ENCODE data around the gene SIGLEC14.

DNA sequence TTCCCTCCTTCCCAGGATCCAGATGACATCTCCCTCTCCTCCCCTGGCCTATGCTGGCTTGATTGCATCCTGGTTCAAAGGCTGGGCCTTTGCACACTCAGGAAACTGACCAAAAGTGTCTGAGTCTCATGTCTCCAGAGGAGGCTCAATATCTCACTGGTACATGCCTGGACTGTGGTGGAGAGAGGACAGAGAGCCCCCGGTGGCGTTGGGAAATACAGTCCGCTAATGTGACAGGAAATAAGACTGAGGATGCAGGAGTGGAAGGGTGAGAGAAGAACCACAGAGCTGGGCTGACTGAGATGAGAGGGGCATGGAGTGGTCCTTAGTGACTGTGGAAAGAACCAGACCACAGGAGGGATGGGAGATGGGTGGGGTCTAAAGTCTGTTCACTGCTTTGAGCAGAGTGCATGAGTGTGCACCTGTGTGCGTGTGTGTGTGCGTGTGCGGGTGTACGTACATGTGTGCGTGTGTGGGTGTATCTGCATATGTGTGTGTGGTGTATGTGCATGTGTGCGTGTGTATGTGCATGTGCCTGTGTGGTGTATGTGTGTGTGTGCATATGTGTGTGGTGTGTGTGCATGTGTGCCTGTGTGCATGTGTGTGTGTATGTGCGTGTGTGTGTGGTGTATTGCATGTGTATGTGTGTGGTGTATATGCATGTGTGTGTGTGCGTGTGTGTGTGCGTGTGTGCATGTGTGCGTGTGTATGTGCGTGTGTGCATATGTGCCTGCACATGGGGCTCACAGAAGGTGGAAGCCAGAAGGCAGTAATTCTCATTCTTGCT, 18.3 kb downstream of the SIGLEC14 start:
- TF ChIP-seq, protein P1, sequence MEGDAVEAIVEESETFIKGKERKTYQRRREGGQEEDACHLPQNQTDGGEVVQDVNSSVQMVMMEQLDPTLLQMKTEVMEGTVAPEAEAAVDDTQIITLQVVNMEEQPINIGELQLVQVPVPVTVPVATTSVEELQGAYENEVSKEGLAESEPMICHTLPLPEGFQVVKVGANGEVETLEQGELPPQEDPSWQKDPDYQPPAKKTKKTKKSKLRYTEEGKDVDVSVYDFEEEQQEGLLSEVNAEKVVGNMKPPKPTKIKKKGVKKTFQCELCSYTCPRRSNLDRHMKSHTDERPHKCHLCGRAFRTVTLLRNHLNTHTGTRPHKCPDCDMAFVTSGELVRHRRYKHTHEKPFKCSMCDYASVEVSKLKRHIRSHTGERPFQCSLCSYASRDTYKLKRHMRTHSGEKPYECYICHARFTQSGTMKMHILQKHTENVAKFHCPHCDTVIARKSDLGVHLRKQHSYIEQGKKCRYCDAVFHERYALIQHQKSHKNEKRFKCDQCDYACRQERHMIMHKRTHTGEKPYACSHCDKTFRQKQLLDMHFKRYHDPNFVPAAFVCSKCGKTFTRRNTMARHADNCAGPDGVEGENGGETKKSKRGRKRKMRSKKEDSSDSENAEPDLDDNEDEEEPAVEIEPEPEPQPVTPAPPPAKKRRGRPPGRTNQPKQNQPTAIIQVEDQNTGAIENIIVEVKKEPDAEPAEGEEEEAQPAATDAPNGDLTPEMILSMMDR (IDR thresholded peaks at IDR 0.05; ENCODE audit: borderline replicate concordance, extremely low read depth, low read length, poor library complexity, severe bottlenecking) = no peak
- TF ChIP-seq EZH2 (IDR thresholded peaks at IDR 0.05; ENCODE audit: borderline replicate concordance, low read depth, low read length, severe bottlenecking) = no peak

Measured in DND-41 (cell line).